ENCODE data around the gene CHST9.

CHST9 gene

GRCh38 chr18:26863921-26864497, 321.1 kb downstream of the CHST9 start:
- no peak for DNase-seq (ENCODE audit: low read depth)

DNA sequence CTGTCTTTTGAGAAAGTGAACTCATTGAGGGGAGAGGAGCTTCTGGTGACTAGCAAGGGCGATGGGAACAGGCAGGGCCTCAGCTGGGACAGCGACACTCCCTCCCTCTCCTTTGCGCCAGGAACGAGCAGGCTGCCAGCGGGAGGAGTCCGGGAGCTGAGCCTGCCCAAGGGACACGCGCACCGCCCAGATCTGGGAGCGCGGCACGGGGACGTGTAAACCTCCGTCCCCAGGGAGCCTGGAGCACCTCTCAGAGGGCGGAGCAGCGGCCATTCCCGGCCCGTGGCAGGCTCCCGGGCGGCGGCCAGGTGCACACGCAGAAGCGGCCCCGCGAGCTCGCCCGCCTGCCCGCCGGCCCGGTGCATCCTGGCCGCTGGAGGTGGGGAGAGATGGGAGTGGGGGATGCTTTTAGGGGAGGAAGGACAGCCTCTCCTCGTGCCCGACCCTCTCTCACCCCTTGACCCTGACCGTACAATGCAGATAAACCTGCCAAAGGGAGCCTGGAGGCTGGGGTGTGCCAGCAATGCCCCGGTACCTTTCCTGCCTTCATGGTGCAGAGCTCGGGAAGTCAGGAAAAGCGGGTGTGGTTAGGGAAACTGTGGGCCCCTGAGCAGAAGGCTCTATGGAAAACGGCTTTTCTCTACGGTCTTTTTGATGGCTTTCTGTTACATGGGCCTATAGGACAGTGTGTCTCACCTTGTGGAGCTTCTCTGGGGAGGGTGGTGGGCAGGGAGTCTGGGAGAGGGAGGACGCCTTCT, 321.8 kb downstream of the CHST9 start:
- DNase-seq (ENCODE audit: low read depth) = no peak

DNA sequence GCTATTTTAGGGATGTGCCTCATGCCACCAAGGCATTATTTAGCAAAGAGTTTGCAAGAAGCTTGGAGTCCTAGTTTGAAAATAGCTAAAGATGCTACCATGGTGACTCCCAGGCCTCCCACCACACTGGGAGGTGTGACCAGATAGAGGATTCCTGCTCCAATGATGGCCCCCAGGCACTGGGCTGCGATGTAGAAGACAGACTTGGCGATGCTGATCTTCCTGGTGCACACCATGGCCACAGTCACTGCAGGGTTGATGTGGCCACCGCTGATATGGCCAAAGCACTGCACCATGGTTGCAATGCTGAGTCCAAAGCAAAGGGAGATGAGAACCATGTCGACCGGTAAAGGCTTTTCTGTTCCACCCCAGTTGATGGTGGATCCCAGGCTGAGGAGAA, 323.0 kb downstream of the CHST9 start:
- DNase-seq (ENCODE audit: low read depth) = no peak

Measured in stimulated activated CD8-positive, alpha-beta memory T cell treated with anti-CD3 and anti-CD28 coated beads, Interleukin-7, amount 100 ng/mL, for 24 hours (primary cell).